ENCODE results near the gene SCGB1D2.

The SCGB1D2 gene

GRCh38 chr11:62260261-62260953 lies 18.4 kb downstream of the SCGB1D2 start:
- no peak for DNase-seq (ENCODE audit: low read depth)

DNA sequence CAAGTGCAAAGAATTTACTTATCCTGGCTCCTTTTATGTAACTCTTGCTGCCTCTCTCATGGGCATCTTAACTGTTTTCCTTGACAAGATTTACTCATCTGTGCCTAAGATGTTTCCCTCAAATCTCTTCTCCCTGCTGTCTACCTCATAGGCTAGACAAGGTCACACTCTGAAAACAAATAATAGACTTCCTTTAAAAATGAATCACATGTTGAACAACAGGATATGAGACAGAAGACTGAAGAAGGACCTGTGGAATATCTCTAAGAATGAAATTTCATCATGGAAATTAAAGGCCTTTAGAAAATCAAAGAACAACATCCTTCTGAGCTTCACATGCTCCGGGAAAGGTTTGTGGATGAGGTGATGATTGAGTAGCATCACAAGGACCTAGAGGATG lies 22.0 kb downstream of the SCGB1D2 start:
- DNase-seq (ENCODE audit: low read depth) = no peak

DNA sequence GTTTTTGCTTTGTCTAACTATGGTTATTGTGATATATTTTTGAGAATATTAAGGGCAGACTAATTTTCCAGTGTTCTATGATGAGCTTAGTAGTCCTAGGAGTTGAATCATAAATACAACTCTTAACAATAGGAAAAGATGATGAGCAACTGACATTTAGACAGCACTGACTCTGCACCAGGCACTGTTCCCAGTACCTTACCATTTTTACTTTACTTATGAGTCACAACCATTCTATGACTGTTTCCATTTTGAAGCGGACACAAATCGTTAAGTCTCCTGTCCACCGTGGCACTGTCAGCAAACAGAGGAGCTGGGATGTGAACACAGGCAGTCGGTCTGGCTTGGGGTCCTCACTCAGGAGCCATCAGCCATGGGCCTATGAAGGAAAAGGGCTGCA lies 24.5 kb downstream of the SCGB1D2 start:
- DNase-seq (ENCODE audit: low read depth) = no peak

GRCh38 chr11:62267050-62267449 lies 25.0 kb downstream of the SCGB1D2 start:
- no peak for DNase-seq (ENCODE audit: low read depth)

- no peak for DNase-seq (ENCODE audit: low read depth)
Observed at GRCh38 chr11:62267576-62267975, 25.5 kb downstream of the SCGB1D2 start.

GRCh38 chr11:62269654-62270278 lies 27.7 kb downstream of the SCGB1D2 start, which contains the start of gene SCGB2A2:
Gene SCGB2A2, plus strand, starts transcription at chr11:62270158. Its CDS starts 59 bp downstream, at chr11:62270217.
- DNase-seq (ENCODE audit: low read depth) = no peak

GRCh38 chr11:62273284-62273683 lies 31.2 kb downstream of the SCGB1D2 start:
- DNase-seq (ENCODE audit: low read depth) = no peak

GRCh38 chr11:62273789-62274275 lies 31.8 kb downstream of the SCGB1D2 start:
- DNase-seq (ENCODE audit: low read depth) = no peak

- DNase-seq (ENCODE audit: low read depth) = no peak
Observed at GRCh38 chr11:62280452-62280851, 38.4 kb downstream of the SCGB1D2 start.

All from activated T-helper 9 cell treated with anti-CD3 and anti-CD28 coated beads, Interleukin-2, amount 50 U/mL, for 16 hours (primary cell).